Measurements from ENCODE around the gene ALG14.

DNA sequence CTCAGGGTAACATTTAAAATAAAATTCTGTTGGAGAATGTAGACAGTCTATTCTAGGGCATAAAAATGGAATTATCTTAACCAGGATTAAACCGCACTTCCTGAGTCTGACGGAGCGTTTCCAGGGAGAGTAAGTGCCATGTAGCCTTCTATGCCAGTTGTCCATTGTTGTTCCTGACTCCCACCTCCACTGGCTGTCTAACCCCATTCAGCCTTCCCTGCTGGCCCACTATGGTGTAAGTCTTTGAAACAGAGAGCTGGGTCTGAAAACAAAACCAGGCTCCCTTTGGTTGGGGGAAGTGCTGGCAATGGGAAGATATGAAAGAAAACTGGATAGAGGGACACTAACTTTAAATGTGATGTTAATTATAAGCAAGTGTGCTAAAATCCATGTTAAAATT, 74.6 kb downstream of the ALG14 start:
- TF ChIP-seq, protein P1, sequence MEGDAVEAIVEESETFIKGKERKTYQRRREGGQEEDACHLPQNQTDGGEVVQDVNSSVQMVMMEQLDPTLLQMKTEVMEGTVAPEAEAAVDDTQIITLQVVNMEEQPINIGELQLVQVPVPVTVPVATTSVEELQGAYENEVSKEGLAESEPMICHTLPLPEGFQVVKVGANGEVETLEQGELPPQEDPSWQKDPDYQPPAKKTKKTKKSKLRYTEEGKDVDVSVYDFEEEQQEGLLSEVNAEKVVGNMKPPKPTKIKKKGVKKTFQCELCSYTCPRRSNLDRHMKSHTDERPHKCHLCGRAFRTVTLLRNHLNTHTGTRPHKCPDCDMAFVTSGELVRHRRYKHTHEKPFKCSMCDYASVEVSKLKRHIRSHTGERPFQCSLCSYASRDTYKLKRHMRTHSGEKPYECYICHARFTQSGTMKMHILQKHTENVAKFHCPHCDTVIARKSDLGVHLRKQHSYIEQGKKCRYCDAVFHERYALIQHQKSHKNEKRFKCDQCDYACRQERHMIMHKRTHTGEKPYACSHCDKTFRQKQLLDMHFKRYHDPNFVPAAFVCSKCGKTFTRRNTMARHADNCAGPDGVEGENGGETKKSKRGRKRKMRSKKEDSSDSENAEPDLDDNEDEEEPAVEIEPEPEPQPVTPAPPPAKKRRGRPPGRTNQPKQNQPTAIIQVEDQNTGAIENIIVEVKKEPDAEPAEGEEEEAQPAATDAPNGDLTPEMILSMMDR (IDR thresholded peaks at IDR 0.05) = no peak
- no peak for TF ChIP-seq POLR2A (IDR thresholded peaks at IDR 0.05)
